Measurements from ENCODE around the gene SFN.

- no peak for TF ChIP-seq CTCF (conservative IDR thresholded peaks at IDR 0.05; ENCODE audit: low read depth, low read length)
- TF ChIP-seq POLR2A (IDR thresholded peaks at IDR 0.05; ENCODE audit: low read depth, low read length) = no peak
- TF ChIP-seq SMC3 (IDR thresholded peaks at IDR 0.05; ENCODE audit: low read depth, low read length) = no peak
- no peak for TF ChIP-seq CHD1 (IDR thresholded peaks at IDR 0.05; ENCODE audit: low read depth, low read length)
These were observed 49.2 kb downstream of the SFN start for GRCh38 chr1:26912147-26912490.
